Measurements from ENCODE around the gene CACNA1G. TPM values are rescaled to one million over a fixed set of nuclear protein-coding genes. Genes with fewer than 3 reads are reported as not detected.
A peak's percentile ranks its signal among the peaks of the same experiment; 100 is the strongest.

Gene CACNA1G
- total and polyA plus RNA-seq, 2 donors (not counting 3 experiments of a cell fraction or from before 2014, with no cell fraction given), result not detected

DNA sequence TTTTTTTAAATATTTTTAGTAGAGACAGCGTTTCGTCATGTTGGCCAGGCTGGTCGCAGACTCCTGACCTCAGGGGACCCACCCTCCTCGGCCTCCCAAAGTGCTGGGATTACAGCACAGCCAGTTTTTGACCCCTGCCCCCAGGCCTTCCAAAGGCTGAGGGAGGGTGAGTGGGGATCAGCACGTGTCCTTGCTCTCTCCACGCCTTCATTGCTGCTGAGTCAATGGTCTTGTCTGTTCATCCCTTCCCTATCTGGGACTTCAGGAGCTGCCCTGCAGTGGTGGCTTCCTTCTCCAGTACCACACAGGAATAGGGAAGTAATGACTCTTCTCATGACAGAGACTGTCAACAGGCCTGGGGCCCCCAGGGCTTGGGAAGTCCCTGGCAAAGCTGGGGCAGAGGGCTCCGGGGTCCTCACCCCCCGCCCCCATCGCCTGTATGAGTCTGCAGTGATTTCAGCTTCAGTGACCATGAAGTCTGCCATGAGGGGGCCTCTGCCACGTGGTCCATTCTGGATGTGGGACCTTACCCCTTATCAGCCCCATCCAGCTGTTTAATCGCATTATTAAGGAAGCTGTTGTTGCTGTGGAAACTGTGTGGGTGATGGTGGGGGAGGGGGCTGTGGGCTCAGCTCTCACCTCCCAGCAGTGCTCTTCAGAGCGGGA, 80.3 kb downstream of the CACNA1G start:
- Histone ChIP-seq H2AFZ (ENCODE audit: low read depth, low read length) (peak overlapping the region; percentile 3), H3K36me3 (ENCODE audit: control insufficient read depth in 2 of 2, extremely low read depth in 1 of 2, insufficient read depth in 2 of 2, low read length in 2 of 2) (no peaks in the 10 kb centered on the region), H3K9me1 (replicated peaks; ENCODE audit: control insufficient read depth, extremely low read depth, insufficient read depth, low read length) (no peaks in the 10 kb centered on the region), H3K27ac (ENCODE audit: insufficient read depth, low read depth, low read length) (peak overlapping the region; percentile 2), H3K9ac (replicated peaks; ENCODE audit: extremely low read depth, insufficient read depth, low read length) (no peak overlapping the region), H4K20me1 (replicated peaks; ENCODE audit: control insufficient read depth, extremely low read depth, insufficient read depth, low read length) (no peaks in the 10 kb centered on the region), H3K4me3 (replicated peaks in 1 of 3; ENCODE audit: insufficient read depth in 1 of 3, low read depth in 1 of 3, low read length in 3 of 3) (no peak overlapping the region), H3K4me2 (ENCODE audit: insufficient read depth, low read length) (peak overlapping the region; percentile 6), H3K27me3 (ENCODE audit: control insufficient read depth in 2 of 2, insufficient read depth in 2 of 2, low read length in 2 of 2) (no peaks in the 10 kb centered on the region), H3K9me3 (replicated peaks; ENCODE audit: control insufficient read depth, insufficient read depth, low read length) (no peaks in the 10 kb centered on the region), H3K79me2 (ENCODE audit: control insufficient read depth, insufficient read depth, low read length) (no peaks in the 10 kb centered on the region), H3K4me1 (ENCODE audit: control insufficient read depth, extremely low read depth, insufficient read depth, low read length) (peaks cover 37% of the 10 kb centered on the region)
- no TSS peak for BruUV-seq (replicated peaks)
- FAIRE-seq (peak; percentile 72), DNase-seq (ENCODE audit: low read depth, low spot score) (peak; percentile 84)
- ChIA-PET POLR2A (no interaction called here), CTCF (interaction anchor here (0.8 to 7.0 kb wide), 11 partner anchors 8 to 143 kb away, joined by 3 to 96 read pairs (median 4); no protein-coding TSS in a partner anchor)
- dilution Hi-C loops (cut with MboI; ENCODE audit: extremely low pct_ligation_motif_present, low sequenced_read_pairs), result no loop called here
- intact Hi-C loops (cut with micrococcal nuclease), result no loop called here
- TF ChIP-seq GATA2 (IDR thresholded peaks at IDR 0.05; ENCODE audit: insufficient read depth, insufficient read length, low read depth, low read length) (no peak), EZH2 (IDR thresholded peaks at IDR 0.05; ENCODE audit: borderline replicate concordance, low read depth, low read length, severe bottlenecking) (no peak), MYC (IDR thresholded peaks at IDR 0.05; ENCODE audit: low read depth, low read length) (no peak), JUN (IDR thresholded peaks at IDR 0.05; ENCODE audit: borderline replicate concordance, insufficient read depth, insufficient read length, low read depth) (no peak)
- TF ChIP-seq, protein P1, sequence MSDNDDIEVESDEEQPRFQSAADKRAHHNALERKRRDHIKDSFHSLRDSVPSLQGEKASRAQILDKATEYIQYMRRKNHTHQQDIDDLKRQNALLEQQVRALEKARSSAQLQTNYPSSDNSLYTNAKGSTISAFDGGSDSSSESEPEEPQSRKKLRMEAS (IDR thresholded peaks at IDR 0.05; ENCODE audit: insufficient read depth, insufficient read length), result peak; percentile 74

DNA sequence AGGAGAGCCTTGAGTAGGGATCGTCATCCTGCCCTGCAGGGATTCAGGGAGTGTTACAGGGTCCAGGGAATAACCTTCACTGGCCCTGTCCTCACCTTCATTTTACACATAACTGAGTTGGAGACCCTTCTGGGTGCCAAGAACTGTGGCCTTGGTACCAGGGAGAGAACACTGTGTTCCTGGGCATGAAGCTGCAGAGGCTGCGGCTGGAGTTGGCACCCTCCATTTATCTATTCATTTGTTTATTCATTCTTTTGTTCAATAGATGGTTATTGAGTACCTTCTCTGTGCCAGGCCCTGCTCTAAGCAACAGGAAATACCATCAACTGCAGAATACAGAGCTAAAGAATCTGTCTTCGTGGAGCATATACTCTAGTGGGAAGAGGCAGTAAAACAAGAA, 80.8 kb downstream of the CACNA1G start:
- intact Hi-C loops (cut with micrococcal nuclease) (no loop called here), dilution Hi-C loops (cut with MboI; ENCODE audit: extremely low pct_ligation_motif_present, low sequenced_read_pairs) (no loop called here)
- Histone ChIP-seq H3K27ac (ENCODE audit: insufficient read depth, low read depth, low read length) (no peak overlapping the region), H3K27me3 (ENCODE audit: control insufficient read depth in 2 of 2, insufficient read depth in 2 of 2, low read length in 2 of 2) (no peaks in the 10 kb centered on the region), H3K4me1 (ENCODE audit: control insufficient read depth, extremely low read depth, insufficient read depth, low read length) (peaks cover 37% of the 10 kb centered on the region), H3K9me1 (replicated peaks; ENCODE audit: control insufficient read depth, extremely low read depth, insufficient read depth, low read length) (no peaks in the 10 kb centered on the region), H3K4me2 (ENCODE audit: insufficient read depth, low read length) (peak overlapping the region; percentile 6), H3K36me3 (ENCODE audit: control insufficient read depth in 2 of 2, extremely low read depth in 1 of 2, insufficient read depth in 2 of 2, low read length in 2 of 2) (no peaks in the 10 kb centered on the region), H3K9me3 (replicated peaks; ENCODE audit: control insufficient read depth, insufficient read depth, low read length) (no peaks in the 10 kb centered on the region), H4K20me1 (replicated peaks; ENCODE audit: control insufficient read depth, extremely low read depth, insufficient read depth, low read length) (no peaks in the 10 kb centered on the region), H3K9ac (replicated peaks; ENCODE audit: extremely low read depth, insufficient read depth, low read length) (no peak overlapping the region), H3K4me3 (replicated peaks in 1 of 3; ENCODE audit: insufficient read depth in 1 of 3, low read depth in 1 of 3, low read length in 3 of 3) (no peak overlapping the region), H2AFZ (ENCODE audit: low read depth, low read length) (peak overlapping the region; percentile 36), H3K79me2 (ENCODE audit: control insufficient read depth, insufficient read depth, low read length) (no peaks in the 10 kb centered on the region)
- POLR2A ChIA-PET, result no interaction called here
- FAIRE-seq (no peak), DNase-seq (ENCODE audit: low read depth, low spot score) (no peak)
- CTCF ChIA-PET, result interaction anchor here (0.8 to 7.0 kb wide), 10 partner anchors 9 to 142 kb away, joined by 3 to 96 read pairs (median 4); no protein-coding TSS in a partner anchor
- no TSS peak for BruUV-seq (replicated peaks)
- TF ChIP-seq, protein P1 (IDR thresholded peaks at IDR 0.05; ENCODE audit: insufficient read depth, insufficient read length), result no peak

Data from endothelial cell of umbilical vein (primary cell).